GM12891 (cell line): Measurements from ENCODE around the gene SLC25A46.
"Not testable (repeated sequence)": the region's sequence is repeated elsewhere in the genome, so short reads cannot be mapped to it uniquely, and the experiment has no call there.

Experiments
- PAX5 ChIP-seq: IDR thresholded peaks from 2 replicates; pipeline ENCODE4 v1.6.1; 2011; ENCODE audit warnings: low read length, moderate library complexity, mild to moderate bottlenecking; ENCODE audit not compliant: insufficient read depth, severe bottlenecking
- POLR2A ChIP-seq: IDR thresholded peaks from 2 replicates; pipeline ENCODE4 v1.6.1; 2011; ENCODE audit warnings: low read depth, low read length, control low read depth
- POLR2AphosphoS5 ChIP-seq: IDR thresholded peaks from 2 replicates; pipeline ENCODE4 v1.6.1; 2011; ENCODE audit warnings: low read depth, low read length, control low read depth
- POU2F2 ChIP-seq: IDR thresholded peaks from 2 replicates; pipeline ENCODE4 v1.6.1; 2011; ENCODE audit warnings: low read depth, mild to moderate bottlenecking, control low read depth, low read length, moderate library complexity
- SPI1 ChIP-seq: IDR thresholded peaks from 2 replicates; pipeline ENCODE4 v1.6.1; 2011; ENCODE audit warnings: low read depth, low read length, control low read depth
- TAF1 ChIP-seq: IDR thresholded peaks from 2 replicates; pipeline ENCODE4 v1.6.1; 2011; ENCODE audit warnings: low read depth, low read length, control low read depth

- not testable (repeated sequence) for TF ChIP-seq POLR2A, POLR2AphosphoS5, TAF1, PAX5, SPI1, POU2F2
These were observed 49.2 kb downstream of the SLC25A46 start for GRCh38 chr5:110788006-110788405.
